HEK293T (cell line): ENCODE data around the gene CYTH3.

ENCODE experiments used
- NFRKB ChIP-seq: fragments of 450-650 bp; IDR thresholded peaks from 2 replicates; pipeline ENCODE4 v1.6.1; 2016; ENCODE audit warnings: mild to moderate bottlenecking, moderate library complexity
- SUZ12 ChIP-seq: fragments of 450-650 bp; IDR thresholded peaks from 2 replicates; pipeline ENCODE4 v1.6.1; 2016; ENCODE audit warnings: mild to moderate bottlenecking

- TF ChIP-seq NFRKB (no peak), SUZ12 (no peak)
Observed at GRCh38 chr7:6317797-6318438, 45.5 kb upstream of the CYTH3 start.
